WTC11 (cell line): Measurements from ENCODE around the gene SHKBP1. TPM values are rescaled to one million over a fixed set of nuclear protein-coding genes. Genes with fewer than 3 reads are reported as not detected.

Experiments used
- ATAC-seq: fragments of 200-7000 bp; cut with Tn5 transposase; 2 replicates; pipeline ENCODE4 v1.10.0; 2021; ENCODE audit warnings: mild to moderate bottlenecking, moderate library complexity
- CTCF ChIA-PET: fragments of 300-600 bp; sonication (Branson Sonifier 250); formaldehyde crosslinking; loops from one replicate; lab custom pipeline; 2021; ENCODE audit warnings: antibody characterized with exemption; lab: Charles Lee
- POLR2A ChIA-PET: fragments of 350-600 bp; sonication (Branson Sonifier 250); formaldehyde crosslinking; loops from one replicate; lab custom pipeline; 2021; ENCODE audit warnings: antibody characterized with exemption; lab: Charles Lee
- DNase-seq: peaks from one replicate; pipeline ENCODE4 v3.0.0; 2021; ENCODE audit warnings: low spot score
- H3K27ac Mint-ChIP-seq: 2 replicates; pipeline ENCODE4 v1.8.0; 2021; ENCODE audit warnings: mixed read lengths
- H3K27me3 Mint-ChIP-seq: 2 replicates; pipeline ENCODE4 v1.8.0; 2021; ENCODE audit warnings: low read depth, mild to moderate bottlenecking, moderate library complexity, mixed read lengths
- H3K36me3 Mint-ChIP-seq: 2 replicates; pipeline ENCODE4 v1.8.0; 2021; ENCODE audit warnings: mixed read lengths
- H3K4me1 Mint-ChIP-seq: 2 replicates; pipeline ENCODE4 v1.8.0; 2022; ENCODE audit warnings: mixed read lengths
- H3K4me3 Mint-ChIP-seq: 2 replicates; pipeline ENCODE4 v1.8.0; 2021; ENCODE audit warnings: mild to moderate bottlenecking, moderate library complexity, mixed read lengths
- H3K9me3 Mint-ChIP-seq: 2 replicates; pipeline ENCODE4 v1.8.0; 2021; ENCODE audit warnings: mixed read lengths
- EMX1 ChIP-seq: fragments of 250-450 bp; sonication (Bioruptor Pico); IDR thresholded peaks from 2 replicates; pipeline ENCODE4 v1.8.0; 2021; ENCODE audit warnings: mild to moderate bottlenecking
- ETV6 ChIP-seq: sonication (generic); formaldehyde crosslinking; IDR thresholded peaks from 2 replicates; pipeline ENCODE4 v1.8.1; 2022; ENCODE audit warnings: mild to moderate bottlenecking, missing genetic modification reagents
- HMGA2 ChIP-seq: fragments of 250-450 bp; sonication (Bioruptor Pico); IDR thresholded peaks from 2 replicates; pipeline ENCODE4 v1.4.0; 2021; ENCODE audit warnings: mild to moderate bottlenecking, moderate library complexity
- IRF2 ChIP-seq: sonication (generic); formaldehyde crosslinking; IDR thresholded peaks from 2 replicates; pipeline ENCODE4 v1.8.0; 2022; ENCODE audit warnings: low read depth, missing genetic modification reagents, borderline replicate concordance
- JAZF1 ChIP-seq: fragments of 250-450 bp; sonication (Bioruptor Pico); IDR thresholded peaks from 2 replicates; pipeline ENCODE4 v1.9.0; 2021; ENCODE audit warnings: moderate library complexity, mild to moderate bottlenecking, inconsistent platforms
- JUN ChIP-seq: sonication (generic); formaldehyde crosslinking; IDR thresholded peaks from 2 replicates; pipeline ENCODE4 v1.8.0; 2023; ENCODE audit warnings: mild to moderate bottlenecking, missing genetic modification reagents
- MXD4 ChIP-seq: fragments of 250-450 bp; sonication (Bioruptor Pico); IDR thresholded peaks from 2 replicates; pipeline ENCODE4 v1.8.0; 2021; ENCODE audit warnings: mild to moderate bottlenecking, moderate library complexity, borderline replicate concordance
- MYBL2 ChIP-seq: sonication (generic); formaldehyde crosslinking; IDR thresholded peaks from 2 replicates; pipeline ENCODE4 v1.8.1; 2023; ENCODE audit warnings: mild to moderate bottlenecking, moderate library complexity, missing genetic modification reagents
- NR1H2 ChIP-seq: sonication (generic); formaldehyde crosslinking; IDR thresholded peaks from 2 replicates; pipeline ENCODE4 v1.9.0; 2021; ENCODE audit warnings: mild to moderate bottlenecking, moderate library complexity, missing genetic modification reagents
- SMAD3 ChIP-seq: sonication (generic); formaldehyde crosslinking; IDR thresholded peaks from 2 replicates; pipeline ENCODE4 v1.8.0; 2022; ENCODE audit warnings: missing genetic modification reagents, mild to moderate bottlenecking, borderline replicate concordance
- SMAD4 ChIP-seq: sonication (generic); formaldehyde crosslinking; IDR thresholded peaks from 2 replicates; pipeline ENCODE4 v1.8.0; 2022; ENCODE audit warnings: mild to moderate bottlenecking, missing genetic modification reagents
- TEAD4 ChIP-seq: sonication (generic); formaldehyde crosslinking; IDR thresholded peaks from 2 replicates; pipeline ENCODE4 v1.8.0; 2022; ENCODE audit warnings: mild to moderate bottlenecking, missing genetic modification reagents
- ZNF121 ChIP-seq: sonication (generic); formaldehyde crosslinking; IDR thresholded peaks from 2 replicates; pipeline ENCODE4 v1.8.0; 2023; ENCODE audit warnings: missing genetic modification reagents
- ZNF416 ChIP-seq: fragments of 250-450 bp; sonication (Bioruptor Pico); IDR thresholded peaks from 2 replicates; pipeline ENCODE4 v1.9.0; 2021; ENCODE audit warnings: mild to moderate bottlenecking, inconsistent platforms
- total RNA-seq: library from RNA; stranded (reverse); gene quantifications from 3 replicates; pipeline ENCODE4 v1.2.3, GENCODE V29; 2021
- TF ChIP-seq, protein P1 (sequence below): fragments of 250-450 bp; sonication (Bioruptor Pico); IDR thresholded peaks from 2 replicates; pipeline ENCODE4 v1.9.0; 2021; ENCODE audit warnings: mild to moderate bottlenecking
- TF ChIP-seq, protein P2 (sequence below): sonication (generic); formaldehyde crosslinking; IDR thresholded peaks from 2 replicates; pipeline ENCODE4 v1.8.1; 2023; ENCODE audit warnings: mild to moderate bottlenecking, missing genetic modification reagents, moderate library complexity
- TF ChIP-seq, protein P3 (sequence below): sonication (generic); formaldehyde crosslinking; IDR thresholded peaks from 2 replicates; pipeline ENCODE4 v1.8.0; 2022; ENCODE audit warnings: mild to moderate bottlenecking, missing genetic modification reagents
- TF ChIP-seq, protein P4 (sequence below): sonication (generic); formaldehyde crosslinking; conservative IDR thresholded peaks from 2 replicates; pipeline ENCODE4 v1.8.1; 2023; ENCODE audit warnings: mild to moderate bottlenecking, low read depth, missing genetic modification reagents, moderate library complexity
- TF ChIP-seq, protein P5 (sequence below): fragments of 250-450 bp; sonication (Bioruptor Pico); IDR thresholded peaks from 2 replicates; pipeline ENCODE4 v1.8.0; 2021; ENCODE audit warnings: mild to moderate bottlenecking
- TF ChIP-seq, protein P6 (sequence below): fragments of 250-450 bp; sonication (Bioruptor Pico); IDR thresholded peaks from 2 replicates; pipeline ENCODE4 v2.1.2; 2022; ENCODE audit warnings: mild to moderate bottlenecking, moderate library complexity
- TF ChIP-seq, protein P7 (sequence below): sonication (generic); formaldehyde crosslinking; IDR thresholded peaks from 2 replicates; pipeline ENCODE4 v1.8.0; 2022; ENCODE audit warnings: mild to moderate bottlenecking, missing genetic modification reagents
- TF ChIP-seq, protein P8 (sequence below): sonication (generic); formaldehyde crosslinking; IDR thresholded peaks from 2 replicates; pipeline ENCODE4 v1.8.1; 2023; ENCODE audit warnings: mild to moderate bottlenecking, missing genetic modification reagents

The SHKBP1 gene
- total RNA-seq, 1 experiment from 2014 or later, result 71.7 TPM

DNA sequence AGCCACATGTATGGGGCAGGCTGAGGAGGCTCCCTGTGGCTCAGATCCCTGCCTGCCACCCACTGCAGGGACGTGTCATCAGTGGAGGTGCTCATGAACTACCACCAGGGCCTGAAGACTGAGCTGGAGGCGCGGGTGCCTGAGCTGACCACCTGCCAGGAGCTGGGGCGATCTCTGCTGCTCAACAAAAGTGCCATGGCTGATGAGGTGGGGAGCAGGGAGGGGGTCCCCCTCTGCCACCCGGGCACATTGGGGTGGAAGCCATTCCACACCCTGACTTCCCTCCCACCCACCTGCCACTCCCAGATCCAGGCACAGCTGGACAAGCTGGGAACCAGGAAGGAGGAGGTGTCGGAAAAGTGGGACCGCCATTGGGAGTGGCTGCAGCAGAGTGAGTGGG, 11.3 kb upstream of the SHKBP1 start:
- CTCF ChIA-PET, result no interaction called here
- peaks cover 7% of the 10 kb centered on the region for H3K4me1 Mint-ChIP-seq

DNA sequence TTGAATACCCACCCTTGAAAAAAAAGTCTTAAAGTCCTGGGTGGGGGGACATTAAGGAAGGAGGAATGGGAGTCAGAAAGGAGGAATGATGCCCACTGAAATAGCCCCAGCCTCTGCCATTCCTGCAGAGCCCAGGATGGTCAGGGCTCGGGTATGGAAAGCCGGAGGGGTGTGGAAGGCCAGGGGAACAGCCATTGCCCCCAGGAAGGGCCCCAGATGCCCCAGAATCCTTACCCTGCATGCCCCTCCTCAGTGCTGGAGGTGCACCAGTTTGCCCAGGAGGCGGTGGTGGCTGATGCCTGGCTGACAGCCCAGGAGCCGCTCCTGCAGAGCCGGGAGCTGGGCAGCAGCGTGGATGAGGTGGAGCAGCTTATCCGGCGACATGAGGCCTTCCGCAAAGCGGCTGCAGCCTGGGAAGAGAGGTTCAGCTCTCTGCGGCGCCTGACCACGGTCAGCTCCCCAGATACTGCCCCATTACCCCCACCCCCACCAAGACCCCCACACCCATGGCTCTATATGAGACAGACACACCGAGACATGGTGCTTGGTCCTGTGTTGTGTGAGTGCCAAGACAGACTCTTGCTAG, 10.7 kb upstream of the SHKBP1 start:
- Mint-ChIP-seq H3K4me1 (peaks cover 10% of the 10 kb centered on the region), H3K27me3 (peaks cover 82% of the 10 kb centered on the region)
- CTCF ChIA-PET, result interaction anchor here (2.4 kb wide), 1 partner anchor 17 kb away, joined by 15 read pairs; no protein-coding TSS in a partner anchor
- TF ChIP-seq SMAD3 (CRISPR knock-in tag) (no peak), JAZF1 (CRISPR knock-in tag) (no peak), ETV6 (no peak), JUN (CRISPR knock-in tag) (no peak), SMAD4 (CRISPR knock-in tag) (no peak), IRF2 (no peak), MXD4 (CRISPR knock-in tag) (no peak), NR1H2 (CRISPR knock-in tag) (no peak), HMGA2 (CRISPR knock-in tag) (no peak), EMX1 (no peak), TEAD4 (no peak)
- TF ChIP-seq, protein P1, sequence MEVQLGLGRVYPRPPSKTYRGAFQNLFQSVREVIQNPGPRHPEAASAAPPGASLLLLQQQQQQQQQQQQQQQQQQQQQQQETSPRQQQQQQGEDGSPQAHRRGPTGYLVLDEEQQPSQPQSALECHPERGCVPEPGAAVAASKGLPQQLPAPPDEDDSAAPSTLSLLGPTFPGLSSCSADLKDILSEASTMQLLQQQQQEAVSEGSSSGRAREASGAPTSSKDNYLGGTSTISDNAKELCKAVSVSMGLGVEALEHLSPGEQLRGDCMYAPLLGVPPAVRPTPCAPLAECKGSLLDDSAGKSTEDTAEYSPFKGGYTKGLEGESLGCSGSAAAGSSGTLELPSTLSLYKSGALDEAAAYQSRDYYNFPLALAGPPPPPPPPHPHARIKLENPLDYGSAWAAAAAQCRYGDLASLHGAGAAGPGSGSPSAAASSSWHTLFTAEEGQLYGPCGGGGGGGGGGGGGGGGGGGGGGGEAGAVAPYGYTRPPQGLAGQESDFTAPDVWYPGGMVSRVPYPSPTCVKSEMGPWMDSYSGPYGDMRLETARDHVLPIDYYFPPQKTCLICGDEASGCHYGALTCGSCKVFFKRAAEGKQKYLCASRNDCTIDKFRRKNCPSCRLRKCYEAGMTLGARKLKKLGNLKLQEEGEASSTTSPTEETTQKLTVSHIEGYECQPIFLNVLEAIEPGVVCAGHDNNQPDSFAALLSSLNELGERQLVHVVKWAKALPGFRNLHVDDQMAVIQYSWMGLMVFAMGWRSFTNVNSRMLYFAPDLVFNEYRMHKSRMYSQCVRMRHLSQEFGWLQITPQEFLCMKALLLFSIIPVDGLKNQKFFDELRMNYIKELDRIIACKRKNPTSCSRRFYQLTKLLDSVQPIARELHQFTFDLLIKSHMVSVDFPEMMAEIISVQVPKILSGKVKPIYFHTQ (CRISPR knock-in tag), result no peak
- TF ChIP-seq, protein P2, sequence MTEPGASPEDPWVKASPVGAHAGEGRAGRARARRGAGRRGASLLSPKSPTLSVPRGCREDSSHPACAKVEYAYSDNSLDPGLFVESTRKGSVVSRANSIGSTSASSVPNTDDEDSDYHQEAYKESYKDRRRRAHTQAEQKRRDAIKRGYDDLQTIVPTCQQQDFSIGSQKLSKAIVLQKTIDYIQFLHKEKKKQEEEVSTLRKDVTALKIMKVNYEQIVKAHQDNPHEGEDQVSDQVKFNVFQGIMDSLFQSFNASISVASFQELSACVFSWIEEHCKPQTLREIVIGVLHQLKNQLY (CRISPR knock-in tag), result no peak
- TF ChIP-seq, protein P3, sequence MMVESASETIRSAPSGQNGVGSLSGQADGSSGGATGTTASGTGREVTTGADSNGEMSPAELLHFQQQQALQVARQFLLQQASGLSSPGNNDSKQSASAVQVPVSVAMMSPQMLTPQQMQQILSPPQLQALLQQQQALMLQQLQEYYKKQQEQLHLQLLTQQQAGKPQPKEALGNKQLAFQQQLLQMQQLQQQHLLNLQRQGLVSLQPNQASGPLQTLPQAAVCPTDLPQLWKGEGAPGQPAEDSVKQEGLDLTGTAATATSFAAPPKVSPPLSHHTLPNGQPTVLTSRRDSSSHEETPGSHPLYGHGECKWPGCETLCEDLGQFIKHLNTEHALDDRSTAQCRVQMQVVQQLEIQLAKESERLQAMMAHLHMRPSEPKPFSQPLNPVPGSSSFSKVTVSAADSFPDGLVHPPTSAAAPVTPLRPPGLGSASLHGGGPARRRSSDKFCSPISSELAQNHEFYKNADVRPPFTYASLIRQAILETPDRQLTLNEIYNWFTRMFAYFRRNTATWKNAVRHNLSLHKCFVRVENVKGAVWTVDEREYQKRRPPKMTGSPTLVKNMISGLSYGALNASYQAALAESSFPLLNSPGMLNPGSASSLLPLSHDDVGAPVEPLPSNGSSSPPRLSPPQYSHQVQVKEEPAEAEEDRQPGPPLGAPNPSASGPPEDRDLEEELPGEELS (CRISPR knock-in tag), result no peak
- TF ChIP-seq, protein P4, sequence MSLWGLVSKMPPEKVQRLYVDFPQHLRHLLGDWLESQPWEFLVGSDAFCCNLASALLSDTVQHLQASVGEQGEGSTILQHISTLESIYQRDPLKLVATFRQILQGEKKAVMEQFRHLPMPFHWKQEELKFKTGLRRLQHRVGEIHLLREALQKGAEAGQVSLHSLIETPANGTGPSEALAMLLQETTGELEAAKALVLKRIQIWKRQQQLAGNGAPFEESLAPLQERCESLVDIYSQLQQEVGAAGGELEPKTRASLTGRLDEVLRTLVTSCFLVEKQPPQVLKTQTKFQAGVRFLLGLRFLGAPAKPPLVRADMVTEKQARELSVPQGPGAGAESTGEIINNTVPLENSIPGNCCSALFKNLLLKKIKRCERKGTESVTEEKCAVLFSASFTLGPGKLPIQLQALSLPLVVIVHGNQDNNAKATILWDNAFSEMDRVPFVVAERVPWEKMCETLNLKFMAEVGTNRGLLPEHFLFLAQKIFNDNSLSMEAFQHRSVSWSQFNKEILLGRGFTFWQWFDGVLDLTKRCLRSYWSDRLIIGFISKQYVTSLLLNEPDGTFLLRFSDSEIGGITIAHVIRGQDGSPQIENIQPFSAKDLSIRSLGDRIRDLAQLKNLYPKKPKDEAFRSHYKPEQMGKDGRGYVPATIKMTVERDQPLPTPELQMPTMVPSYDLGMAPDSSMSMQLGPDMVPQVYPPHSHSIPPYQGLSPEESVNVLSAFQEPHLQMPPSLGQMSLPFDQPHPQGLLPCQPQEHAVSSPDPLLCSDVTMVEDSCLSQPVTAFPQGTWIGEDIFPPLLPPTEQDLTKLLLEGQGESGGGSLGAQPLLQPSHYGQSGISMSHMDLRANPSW (CRISPR knock-in tag), result no peak
- TF ChIP-seq, protein P5, sequence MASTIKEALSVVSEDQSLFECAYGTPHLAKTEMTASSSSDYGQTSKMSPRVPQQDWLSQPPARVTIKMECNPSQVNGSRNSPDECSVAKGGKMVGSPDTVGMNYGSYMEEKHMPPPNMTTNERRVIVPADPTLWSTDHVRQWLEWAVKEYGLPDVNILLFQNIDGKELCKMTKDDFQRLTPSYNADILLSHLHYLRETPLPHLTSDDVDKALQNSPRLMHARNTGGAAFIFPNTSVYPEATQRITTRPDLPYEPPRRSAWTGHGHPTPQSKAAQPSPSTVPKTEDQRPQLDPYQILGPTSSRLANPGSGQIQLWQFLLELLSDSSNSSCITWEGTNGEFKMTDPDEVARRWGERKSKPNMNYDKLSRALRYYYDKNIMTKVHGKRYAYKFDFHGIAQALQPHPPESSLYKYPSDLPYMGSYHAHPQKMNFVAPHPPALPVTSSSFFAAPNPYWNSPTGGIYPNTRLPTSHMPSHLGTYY (CRISPR knock-in tag), result no peak
- TF ChIP-seq, protein P6, sequence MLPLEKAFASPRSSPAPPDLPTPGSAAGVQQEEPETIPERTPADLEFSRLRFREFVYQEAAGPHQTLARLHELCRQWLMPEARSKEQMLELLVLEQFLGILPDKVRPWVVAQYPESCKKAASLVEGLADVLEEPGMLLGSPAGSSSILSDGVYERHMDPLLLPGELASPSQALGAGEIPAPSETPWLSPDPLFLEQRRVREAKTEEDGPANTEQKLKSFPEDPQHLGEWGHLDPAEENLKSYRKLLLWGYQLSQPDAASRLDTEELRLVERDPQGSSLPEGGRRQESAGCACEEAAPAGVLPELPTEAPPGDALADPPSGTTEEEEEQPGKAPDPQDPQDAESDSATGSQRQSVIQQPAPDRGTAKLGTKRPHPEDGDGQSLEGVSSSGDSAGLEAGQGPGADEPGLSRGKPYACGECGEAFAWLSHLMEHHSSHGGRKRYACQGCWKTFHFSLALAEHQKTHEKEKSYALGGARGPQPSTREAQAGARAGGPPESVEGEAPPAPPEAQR (CRISPR knock-in tag), result no peak

More for the DNA sequence above, 11.3 kb upstream of the SHKBP1 start:
- Mint-ChIP-seq H3K27me3 (peaks cover 85% of the 10 kb centered on the region), H3K9me3 (no peaks in the 10 kb centered on the region), H3K36me3 (0 out of 2 replicates have a peak, but pooled peaks cover 3% of the 10 kb centered on the region), H3K27ac (no peak overlapping the region), H3K4me3 (no peak overlapping the region)
- DNase-seq, result no peak
- TF ChIP-seq ZNF416 (CRISPR knock-in tag) (no peak), MYBL2 (CRISPR knock-in tag) (no peak), ZNF121 (CRISPR knock-in tag) (no peak)
- TF ChIP-seq, protein P7, sequence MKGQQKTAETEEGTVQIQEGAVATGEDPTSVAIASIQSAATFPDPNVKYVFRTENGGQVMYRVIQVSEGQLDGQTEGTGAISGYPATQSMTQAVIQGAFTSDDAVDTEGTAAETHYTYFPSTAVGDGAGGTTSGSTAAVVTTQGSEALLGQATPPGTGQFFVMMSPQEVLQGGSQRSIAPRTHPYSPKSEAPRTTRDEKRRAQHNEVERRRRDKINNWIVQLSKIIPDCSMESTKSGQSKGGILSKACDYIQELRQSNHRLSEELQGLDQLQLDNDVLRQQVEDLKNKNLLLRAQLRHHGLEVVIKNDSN, result no peak
- TF ChIP-seq, protein P8, sequence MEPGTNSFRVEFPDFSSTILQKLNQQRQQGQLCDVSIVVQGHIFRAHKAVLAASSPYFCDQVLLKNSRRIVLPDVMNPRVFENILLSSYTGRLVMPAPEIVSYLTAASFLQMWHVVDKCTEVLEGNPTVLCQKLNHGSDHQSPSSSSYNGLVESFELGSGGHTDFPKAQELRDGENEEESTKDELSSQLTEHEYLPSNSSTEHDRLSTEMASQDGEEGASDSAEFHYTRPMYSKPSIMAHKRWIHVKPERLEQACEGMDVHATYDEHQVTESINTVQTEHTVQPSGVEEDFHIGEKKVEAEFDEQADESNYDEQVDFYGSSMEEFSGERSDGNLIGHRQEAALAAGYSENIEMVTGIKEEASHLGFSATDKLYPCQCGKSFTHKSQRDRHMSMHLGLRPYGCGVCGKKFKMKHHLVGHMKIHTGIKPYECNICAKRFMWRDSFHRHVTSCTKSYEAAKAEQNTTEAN, result no peak
- POLR2A ChIA-PET, result no interaction called here
- ATAC-seq, result no peak

More for the DNA sequence above, 10.7 kb upstream of the SHKBP1 start:
- ATAC-seq (no peak), DNase-seq (no peak)
- Mint-ChIP-seq H3K36me3 (0 out of 2 replicates have a peak, but pooled peaks cover 3% of the 10 kb centered on the region), H3K27ac (no peak overlapping the region), H3K9me3 (peaks cover 3% of the 10 kb centered on the region), H3K4me3 (no peak overlapping the region; the same call in 1 of the 2 replicates)
- POLR2A ChIA-PET, result no interaction called here
